Vagina (tissue), 2 donors: ENCODE measurements around the gene UTP20.

Experiments used
- POLR2A ChIP-seq, 2 donors: fragments of 450-650 bp; IDR thresholded peaks; one replicate each; pipeline ENCODE4 v1.6.1; 2017; ENCODE audit warnings: antibody characterized with exemption in 2 of 2, mild to moderate bottlenecking in 2 of 2, moderate library complexity in 2 of 2
- TF ChIP-seq, protein P1 (sequence below), 3 experiments: fragments of 450-650 bp in 2 of 3; fragments of 200-600 bp in 1 of 3; sonication (generic) in 1 of 3; IDR thresholded peaks; one replicate each; pipeline ENCODE4 v1.5.1; 2017 to 2019; ENCODE audit warnings: antibody characterized with exemption in 3 of 3, mild to moderate bottlenecking in 2 of 3, moderate library complexity in 2 of 3

DNA sequence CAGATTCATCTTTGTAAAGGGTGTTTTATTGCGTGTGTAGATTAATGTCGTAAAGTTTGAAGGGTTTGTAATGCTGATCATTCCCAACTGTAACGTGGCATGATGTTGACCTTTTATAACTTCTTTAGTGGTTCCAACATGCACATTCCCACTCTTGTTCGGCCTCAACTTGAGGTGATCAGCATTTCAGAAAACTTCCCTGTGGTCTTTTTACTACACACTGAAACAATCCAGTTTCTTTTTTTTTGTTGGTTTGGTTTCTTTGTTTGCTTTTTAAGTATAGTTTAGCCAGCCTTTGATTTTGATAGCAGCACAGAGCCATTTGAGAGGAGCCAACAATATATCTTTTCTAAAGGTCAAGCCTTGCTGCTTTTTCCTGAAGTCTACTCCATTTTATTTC is 22.8 kb downstream of the UTP20 start:
- TF ChIP-seq, protein P1, sequence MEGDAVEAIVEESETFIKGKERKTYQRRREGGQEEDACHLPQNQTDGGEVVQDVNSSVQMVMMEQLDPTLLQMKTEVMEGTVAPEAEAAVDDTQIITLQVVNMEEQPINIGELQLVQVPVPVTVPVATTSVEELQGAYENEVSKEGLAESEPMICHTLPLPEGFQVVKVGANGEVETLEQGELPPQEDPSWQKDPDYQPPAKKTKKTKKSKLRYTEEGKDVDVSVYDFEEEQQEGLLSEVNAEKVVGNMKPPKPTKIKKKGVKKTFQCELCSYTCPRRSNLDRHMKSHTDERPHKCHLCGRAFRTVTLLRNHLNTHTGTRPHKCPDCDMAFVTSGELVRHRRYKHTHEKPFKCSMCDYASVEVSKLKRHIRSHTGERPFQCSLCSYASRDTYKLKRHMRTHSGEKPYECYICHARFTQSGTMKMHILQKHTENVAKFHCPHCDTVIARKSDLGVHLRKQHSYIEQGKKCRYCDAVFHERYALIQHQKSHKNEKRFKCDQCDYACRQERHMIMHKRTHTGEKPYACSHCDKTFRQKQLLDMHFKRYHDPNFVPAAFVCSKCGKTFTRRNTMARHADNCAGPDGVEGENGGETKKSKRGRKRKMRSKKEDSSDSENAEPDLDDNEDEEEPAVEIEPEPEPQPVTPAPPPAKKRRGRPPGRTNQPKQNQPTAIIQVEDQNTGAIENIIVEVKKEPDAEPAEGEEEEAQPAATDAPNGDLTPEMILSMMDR (IDR thresholded peaks at IDR 0.05), result no peak
- TF ChIP-seq POLR2A (IDR thresholded peaks at IDR 0.05), result no peak
